Stimulated activated CD8-positive, alpha-beta memory T cell treated with anti-CD3 and anti-CD28 coated beads, Interleukin-15, amount 100 ng/mL, for 4 hours (primary cell): ENCODE data around the gene NR3C2.

Source experiments
- DNase-seq, 2 donors: peaks; one replicate each; pipeline ENCODE4 v3.0.0-alpha.2; 2020; ENCODE audit warnings: low read depth in 2 of 2

The NR3C2 gene

DNA sequence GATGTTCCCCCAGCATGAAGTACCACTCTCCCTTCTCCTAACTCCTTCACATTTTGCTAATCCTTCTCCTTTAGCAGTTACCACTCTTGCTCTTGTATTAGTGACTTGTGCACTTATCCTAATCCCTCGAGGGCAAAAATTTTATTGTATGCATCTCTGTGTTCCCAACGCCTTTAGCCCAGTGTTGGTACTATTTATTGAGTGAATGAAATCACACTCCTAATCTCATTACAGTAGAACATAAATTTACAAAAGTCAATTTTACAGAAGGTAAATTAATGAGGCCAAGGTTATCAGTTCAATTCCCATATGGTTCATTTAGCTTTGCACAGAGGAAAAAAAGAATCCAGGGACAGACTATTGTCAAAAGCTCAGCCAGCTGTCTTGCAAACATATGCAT is 178.4 kb downstream of the NR3C2 start:
- DNase-seq: no peak

DNA sequence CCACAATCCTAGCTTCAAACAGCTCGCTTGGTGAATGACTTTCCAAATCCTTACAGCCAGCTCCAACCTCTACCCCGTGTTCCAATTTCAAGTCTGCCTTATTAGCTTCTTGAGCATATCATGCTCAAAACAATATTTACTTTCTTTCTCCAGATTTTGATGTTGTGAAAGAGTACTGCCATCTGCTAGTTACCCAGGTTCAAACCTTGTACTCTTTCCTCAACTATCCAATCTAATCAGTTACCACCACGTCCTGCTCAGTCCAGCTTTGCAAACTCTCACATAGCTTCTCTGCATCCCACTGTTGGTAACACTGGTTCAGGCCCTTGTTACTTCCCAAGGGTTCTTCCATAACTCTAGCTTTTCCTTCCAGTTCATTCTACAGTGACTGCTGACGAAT is 179.1 kb downstream of the NR3C2 start:
- DNase-seq: no peak

DNA sequence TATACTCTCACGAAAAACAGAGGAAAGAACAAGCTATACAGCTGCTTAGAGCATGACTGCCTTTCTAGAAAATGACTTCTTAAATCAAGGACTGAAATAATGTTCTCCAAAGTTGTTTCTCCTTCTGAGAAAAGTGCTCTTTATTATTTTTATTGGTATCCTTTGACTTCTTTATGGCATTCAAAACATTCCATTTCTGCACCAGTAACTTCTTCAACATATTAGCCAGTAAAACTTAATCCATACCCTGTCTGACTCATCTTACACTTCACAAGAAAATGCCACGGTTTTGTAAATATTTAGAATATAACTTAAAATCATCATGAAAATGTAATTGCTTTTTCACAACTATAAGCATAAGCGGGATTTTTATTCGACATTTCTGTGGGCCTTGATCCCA is 180.4 kb downstream of the NR3C2 start:
- DNase-seq: no peak

DNA sequence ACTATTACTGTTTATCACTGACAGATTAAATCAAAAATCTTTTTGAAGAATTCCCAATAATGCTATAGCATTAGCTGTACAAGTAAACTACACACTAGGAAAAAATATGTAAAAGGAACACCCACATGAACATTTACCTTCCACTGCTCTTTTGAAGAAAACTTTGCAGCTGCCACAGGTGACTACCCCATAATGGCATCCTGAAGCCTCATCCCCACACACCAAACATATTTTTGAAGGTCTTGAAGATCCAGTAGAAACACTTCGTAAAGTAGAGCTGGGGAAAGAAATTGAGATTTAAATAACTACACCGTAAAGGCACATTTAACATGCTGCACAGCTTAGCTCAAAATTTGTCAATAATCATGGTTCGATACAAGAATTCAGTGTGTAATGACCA is 182.4 kb downstream of the NR3C2 start:
- DNase-seq: no peak

DNA sequence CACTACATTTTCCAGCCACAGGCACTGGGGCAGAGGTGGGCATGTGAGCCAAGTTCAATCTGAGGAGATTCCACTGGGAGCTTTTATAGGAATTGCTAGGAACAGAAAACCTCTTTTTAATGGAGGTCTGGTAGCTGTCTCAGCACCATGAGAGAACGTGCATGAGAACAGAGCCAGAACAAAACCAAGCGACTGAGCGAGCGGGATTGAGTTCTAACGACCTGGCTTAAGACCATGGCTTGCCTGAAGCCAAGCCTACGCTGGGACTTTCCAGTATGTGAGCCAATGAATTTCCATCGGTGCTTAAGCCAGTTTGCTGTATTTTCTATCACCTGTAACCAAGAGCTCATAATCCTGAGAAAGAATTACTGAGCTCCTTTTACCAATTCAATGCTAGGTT is 183.7 kb downstream of the NR3C2 start:
- no peak for DNase-seq

DNA sequence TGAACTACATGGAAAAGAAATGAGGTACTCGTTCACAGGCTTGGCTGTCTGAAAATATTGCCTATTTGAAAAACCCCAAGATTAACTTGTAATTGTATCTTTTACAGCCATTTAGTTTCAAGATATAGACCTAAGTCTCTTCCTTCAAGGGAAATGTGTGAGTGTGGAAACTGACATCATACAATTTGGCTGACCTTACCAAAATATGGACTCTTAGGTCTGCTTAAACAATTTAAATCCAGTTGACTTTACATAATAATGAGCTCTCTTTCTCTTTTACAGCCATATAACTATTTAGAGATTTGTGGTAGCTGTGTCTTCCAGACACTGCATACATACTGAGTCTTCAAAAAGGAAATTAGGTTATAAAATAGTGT is 186.9 kb downstream of the NR3C2 start:
- DNase-seq: no peak

DNA sequence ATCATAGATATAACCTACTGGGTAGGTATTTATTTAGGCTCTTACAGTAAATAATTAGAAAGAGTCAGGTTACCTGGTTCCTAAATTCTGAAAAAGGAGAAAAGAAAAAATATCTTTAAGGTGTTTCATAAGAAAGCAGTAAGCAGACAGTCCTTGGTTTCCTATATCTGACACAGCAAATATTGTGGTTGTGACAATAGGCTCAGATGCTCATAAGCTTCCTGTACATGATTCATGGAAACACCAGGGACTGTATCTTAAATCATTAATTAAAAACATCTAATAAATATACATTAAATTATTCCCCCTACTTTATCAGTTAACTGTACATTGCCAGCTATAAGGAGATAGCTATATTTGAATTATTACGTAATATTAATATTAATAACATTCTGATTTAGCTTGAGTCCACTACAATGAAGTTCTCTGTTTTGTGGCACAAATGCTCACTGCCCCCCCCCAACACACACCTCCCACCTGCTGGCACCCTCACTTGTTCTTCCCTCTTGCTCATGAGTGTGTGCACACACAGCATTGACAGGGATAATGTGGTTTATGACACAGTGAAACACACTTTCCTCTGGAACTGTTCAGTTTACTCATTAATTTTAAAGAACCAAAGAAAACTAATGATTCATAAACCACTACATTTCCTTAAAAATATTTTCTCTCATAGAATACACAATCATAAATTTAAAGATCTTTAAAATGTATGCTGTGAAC is 187.4 kb downstream of the NR3C2 start:
- DNase-seq: no peak

DNA sequence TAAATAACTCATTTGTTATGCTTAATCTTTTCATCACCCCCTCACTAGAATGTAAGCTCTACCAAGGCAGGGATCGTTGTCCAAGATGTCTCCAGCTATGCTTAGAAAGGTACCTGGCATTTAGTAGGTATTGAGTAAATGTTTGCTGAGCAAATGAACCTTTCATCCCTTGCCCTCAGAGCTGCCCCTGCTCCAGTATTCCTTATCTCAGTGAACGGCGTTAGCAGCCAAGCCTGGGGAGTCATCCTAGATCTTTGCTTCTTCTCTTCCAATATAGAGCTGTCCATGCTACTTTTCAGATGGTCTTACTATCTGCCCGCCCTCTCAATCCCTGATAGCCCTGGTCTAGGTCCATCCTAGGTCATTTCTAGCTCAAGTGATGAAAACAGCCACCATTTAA is 188.4 kb downstream of the NR3C2 start:
- no peak for DNase-seq

DNA sequence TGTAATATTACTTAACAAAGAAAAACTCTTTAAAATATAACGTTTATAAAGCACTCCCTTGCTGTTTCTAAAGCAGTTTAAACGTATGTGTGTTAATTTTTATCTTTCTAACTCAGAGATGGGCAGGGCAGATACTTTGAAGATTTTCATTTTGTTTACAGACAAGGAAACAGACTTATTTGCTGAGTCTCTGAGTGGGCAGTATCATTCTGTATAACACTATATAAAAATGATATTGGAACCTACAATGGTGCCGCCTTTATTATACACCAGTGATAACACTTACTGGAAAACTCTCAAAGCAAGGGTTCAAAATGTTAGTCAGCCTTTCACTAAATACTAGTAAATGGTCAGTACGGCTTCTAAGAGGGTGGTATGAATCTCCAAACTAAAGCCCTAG is 193.4 kb downstream of the NR3C2 start:
- DNase-seq: no peak

DNA sequence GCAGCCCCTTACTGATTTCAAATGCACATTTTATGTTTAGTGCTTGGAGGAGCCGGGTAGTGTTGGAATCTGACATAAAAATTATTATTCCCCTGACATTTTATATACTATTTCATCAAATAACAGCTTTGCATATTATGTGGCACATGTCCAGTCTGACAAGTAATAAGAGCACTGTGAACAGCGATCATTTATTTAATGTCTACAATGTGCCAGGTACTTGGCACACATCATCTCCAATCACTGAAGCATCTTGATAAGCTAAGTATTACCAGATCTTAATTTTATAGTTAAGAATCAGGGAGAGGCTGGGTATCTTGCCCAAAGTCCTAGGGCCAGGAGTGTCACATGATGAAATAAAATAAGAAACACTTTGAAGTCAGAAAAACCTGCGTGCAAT is 197.2 kb downstream of the NR3C2 start:
- no peak for DNase-seq

DNA sequence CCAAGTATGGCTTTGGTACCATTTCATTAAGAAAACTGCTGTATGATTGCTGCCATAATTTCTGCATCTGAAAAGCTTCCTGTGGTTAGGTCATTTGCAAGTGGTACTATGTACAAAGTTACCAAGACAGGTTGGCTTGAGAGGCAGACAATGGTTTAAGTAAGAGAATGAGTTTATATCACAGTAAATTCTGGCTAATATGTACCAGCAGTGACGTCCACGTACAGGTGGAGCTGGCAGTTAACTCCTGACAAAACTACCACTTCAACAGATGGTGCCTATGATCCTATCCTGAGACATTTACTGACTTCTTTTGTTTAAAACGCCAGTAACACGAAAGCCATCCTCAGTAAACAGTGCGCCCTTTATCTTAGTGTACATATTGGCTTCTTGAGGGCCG is 198.4 kb downstream of the NR3C2 start:
- no peak for DNase-seq

DNA sequence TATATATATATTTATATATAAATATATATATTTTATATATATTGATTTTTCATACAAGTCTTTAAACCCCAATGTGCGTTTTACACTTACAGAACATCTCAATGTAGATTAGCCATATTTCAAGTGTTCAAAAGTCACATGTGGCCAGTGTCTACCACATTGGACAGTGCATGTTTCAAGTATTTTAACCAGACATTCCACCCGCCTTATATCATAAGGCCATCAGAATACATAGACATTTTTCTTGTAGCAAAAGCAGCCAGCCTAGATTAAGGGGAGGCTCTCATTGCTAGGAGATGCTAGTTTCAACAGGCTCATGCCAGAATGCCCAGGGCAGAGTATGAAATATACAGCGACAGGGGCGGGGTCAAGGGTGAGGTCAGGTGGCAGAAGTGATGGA is 202.0 kb downstream of the NR3C2 start:
- no peak for DNase-seq

DNA sequence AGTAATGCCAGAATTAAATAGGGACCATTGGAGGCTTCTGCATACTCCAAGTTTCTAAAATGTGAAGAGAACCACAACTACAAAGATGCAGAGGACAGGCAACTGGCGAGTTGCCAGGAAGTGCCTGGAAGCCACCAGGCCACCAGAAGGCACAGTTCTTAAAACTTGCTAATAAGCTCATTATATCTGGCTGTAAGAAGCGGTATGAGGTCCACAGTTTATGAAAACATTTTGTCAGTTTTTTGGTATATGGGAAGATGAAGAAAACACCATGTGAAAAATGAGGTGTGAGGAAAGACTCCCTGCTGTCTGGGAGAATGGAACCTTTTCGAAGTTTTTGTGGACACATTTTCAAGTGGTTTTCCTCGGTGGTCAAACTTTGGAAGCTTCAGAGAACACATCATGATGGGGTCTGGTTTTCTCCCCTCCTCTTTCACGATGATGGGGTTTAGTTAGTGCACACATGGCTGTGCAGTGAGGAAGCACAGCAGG is 202.7 kb downstream of the NR3C2 start:
- no peak for DNase-seq

DNA sequence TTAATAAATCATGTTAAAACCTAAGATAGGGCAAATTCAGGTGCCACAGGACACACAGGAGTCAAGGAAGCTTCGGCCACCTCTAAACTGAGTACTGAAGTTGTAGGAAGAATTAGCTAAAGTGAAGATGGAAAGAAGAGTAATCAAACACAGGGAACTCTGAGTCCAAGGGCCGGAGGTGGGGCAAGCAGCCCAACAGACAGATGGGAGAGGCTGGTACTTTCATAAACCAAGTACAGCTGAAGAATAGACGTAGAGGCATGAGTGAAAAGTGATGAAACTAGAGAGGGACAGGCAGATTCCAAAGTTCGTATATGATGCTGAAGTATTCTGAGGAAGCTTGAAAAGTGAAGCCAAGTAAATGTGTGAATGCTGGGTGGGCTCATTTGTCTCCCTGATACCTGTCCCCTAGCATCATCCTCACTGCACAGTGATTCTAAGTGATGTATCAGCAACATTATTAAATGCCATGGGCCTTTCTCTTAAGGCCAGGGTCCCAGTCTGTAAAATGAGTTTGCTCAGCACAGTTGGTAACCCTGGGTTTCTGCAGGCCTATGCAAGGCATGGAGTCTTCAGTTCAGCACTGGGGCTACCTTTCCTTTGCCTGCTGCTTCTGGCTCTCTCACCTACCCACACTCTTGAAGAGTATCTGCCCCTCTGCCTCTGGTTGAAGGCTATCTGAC is 203.3 kb downstream of the NR3C2 start:
- no peak for DNase-seq

DNA sequence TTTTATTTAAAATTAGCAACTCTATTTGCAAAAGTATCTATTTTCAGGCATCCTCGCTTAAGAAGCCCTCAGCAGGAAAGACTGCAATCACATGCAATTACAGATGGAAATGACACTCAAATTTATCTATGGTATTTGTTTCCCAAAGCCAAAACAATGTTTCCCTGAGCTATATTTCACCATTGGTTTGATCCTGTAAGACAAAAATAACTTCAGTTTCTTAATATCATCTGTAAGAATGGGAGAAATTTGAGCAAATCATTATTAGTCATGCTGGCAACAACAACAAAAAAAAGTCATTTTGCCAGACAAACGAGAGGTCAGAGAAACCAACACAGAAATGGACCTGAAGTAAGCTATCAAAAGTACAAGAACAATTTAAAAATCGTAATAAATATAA is 204.1 kb downstream of the NR3C2 start:
- DNase-seq: no peak

DNA sequence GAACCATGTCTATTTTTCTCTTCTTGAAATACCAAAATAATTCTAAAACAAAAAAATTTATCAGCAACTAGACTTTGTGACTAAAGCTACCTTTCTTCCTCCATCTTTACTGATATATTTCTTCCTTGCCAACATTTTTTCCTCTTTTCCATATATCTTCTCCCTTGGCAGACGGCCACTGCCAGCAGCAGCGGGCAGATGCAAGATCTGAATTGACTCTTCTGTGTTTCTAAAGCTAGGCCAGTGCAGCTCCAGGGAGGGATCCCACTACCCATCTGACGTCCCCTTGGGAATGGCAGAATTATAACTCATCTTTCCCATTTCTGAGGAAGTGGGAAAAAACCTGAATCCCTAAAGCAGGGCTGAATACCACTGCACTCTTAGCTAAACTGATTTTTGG is 206.4 kb downstream of the NR3C2 start:
- no peak for DNase-seq

DNA sequence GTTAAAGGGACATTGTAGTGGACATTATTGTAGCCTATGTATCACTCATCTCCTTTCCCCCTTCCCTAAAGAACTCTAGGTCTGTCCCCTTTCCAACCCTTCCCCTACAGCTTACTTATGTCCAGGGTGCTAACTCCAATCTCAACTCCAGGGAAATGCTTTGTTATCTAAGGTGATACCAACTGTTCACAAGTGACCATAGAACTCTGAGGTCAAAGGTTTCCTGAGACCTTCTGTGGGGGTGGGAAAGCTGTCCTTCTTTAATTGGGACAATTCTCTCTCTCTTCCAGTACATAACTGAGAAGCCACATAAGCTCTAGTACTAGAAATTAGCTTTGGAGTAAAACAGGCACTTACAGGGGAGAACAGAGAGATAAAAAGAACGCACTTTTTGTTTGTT is 212.4 kb downstream of the NR3C2 start:
- no peak for DNase-seq

DNA sequence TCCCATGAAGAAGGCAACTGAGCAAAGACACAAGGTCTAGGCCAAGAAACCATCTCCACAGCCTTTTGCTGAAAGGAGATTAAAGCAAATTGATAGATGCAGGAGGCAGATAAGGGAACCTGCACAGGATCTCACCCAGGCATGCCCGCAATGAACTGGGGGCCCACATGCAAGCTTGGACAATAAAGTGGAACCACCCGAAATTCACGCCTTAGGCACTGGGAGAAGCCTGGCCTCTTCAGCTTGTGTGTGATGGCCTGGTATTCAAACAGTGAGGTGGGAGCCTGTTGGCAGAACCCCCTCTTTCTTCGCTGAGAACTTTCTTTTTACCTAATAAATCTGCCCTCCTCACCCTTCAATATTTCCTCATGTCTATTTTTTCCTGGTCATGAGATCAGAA is 213.2 kb downstream of the NR3C2 start:
- no peak for DNase-seq

DNA sequence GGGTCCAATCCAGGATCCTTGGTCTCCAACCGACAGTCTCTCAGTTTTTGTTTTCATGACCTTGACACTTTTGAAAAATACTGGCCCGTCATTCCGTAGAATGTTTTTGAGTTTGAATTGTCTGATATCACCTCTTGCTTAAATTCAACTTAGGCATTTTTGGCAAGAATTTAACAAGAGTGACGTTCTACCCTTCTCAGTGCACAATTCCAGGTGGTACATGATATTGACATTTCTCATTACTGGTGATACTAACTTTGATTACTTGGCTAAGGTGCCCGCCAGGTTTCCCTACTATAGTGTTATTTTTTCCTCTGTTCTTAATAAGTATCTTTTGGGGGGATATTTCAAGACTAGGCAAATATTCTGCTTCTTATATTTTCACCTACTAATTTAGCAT is 215.1 kb downstream of the NR3C2 start:
- no peak for DNase-seq

DNA sequence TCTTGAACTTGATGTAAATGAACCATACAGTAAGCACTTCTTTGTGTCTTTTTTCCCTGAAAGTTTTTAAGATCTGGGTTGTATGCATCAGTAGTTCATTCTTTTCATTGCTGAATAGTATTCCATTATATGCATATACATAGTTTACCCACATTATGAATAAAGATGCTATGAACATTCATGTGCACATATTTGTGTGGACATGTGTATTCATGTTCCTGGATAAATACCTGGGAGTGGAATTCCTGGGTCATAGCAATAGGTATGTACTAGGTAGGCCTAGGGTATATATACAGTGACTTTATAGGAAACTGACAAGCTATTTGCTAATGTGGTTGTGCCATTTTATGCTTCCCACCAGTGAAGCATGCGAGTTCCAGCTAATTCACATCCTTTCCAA is 215.9 kb downstream of the NR3C2 start:
- no peak for DNase-seq

DNA sequence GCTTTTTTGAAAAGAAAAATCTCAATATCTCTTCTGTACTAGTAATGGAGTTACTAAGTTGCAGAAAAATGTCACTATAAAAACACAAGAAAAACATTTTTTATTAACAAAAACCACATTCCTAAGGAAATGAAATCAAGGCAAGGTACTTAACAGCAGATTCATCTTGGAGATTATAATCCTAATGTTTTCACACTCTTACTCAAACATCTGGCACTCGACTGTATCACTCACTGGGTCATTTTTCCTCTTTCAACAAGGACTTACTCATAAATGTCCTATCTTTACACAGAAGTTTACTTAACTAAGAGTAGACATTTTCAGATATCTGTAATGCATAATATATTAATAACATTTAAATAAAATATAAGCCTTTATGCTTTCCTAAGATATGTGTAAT is 216.6 kb downstream of the NR3C2 start:
- no peak for DNase-seq

DNA sequence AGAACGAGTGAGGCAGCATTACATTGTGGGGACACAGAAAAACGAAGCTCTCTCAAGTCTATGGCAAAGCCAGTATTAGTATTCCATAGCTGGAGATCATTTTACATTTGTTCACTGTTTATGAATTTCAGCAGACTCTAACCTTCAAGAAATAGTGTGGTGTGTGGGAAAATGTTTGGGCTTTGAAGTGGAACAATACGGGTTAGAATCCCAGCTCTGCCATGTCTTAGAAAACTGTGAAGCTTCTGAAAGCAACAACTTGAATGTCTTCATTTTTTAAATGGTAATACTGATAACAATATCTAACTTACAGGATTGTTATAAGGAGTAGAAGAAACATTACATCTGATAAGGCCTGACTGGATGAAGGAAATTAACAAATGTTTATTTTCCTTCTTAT is 217.7 kb downstream of the NR3C2 start:
- no peak for DNase-seq

DNA sequence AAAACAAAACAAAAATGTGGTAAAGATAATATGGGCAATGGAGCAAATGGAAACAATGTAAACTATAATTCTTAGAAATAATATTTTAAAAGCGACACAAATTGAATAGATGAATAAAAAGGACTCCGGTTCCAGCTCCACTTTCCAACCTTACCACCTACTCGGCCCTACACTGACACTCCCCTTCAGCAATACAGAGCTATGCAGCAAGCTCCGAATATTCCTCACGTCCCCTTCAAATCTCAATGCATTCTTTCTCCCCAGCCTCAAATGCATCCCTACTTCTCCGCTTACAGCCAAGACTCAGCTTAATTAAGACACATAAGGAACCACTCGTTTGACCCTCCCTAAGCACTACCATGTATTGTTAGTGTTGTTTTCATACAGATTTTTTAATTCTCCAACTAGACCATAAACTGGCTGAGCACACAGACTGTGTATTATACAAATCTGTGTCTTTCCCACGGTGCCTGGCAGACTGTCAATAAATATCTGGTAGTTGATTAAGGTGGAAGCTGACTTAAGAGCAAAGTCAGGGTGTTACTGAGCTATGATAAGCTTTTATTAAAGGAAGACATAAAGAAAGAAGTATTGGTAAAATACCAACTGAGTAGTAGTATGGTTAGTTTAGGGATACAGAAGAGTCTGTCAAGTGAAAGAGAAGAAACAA is 219.1 kb downstream of the NR3C2 start:
- no peak for DNase-seq
